ENCODE results near the gene MAPK14.

The MAPK14 gene

GRCh38 chr6:36033935-36034334 is 6.3 kb downstream of the MAPK14 start:
- Histone ChIP-seq H3K9ac (no peak overlapping the region), H3K27ac (no peak overlapping the region), H3K9me3 (ENCODE audit: control insufficient read depth, low read length) (no peaks in the 10 kb centered on the region), H3K4me1 (peaks cover 7% of the 10 kb centered on the region), H3K79me2 (peaks cover 62% of the 10 kb centered on the region), H3K4me2 (ENCODE audit: low read length) (no peak overlapping the region), H2AFZ (no peak overlapping the region), H3K27me3 (ENCODE audit: control insufficient read depth, insufficient read depth, low read length) (no peaks in the 10 kb centered on the region), H3K4me3 (ENCODE audit: low read depth, low read length) (no peak overlapping the region), H3K36me3 (ENCODE audit: control insufficient read depth, insufficient read depth, low read length) (no peaks in the 10 kb centered on the region)
- TF ChIP-seq CTCF (IDR thresholded peaks at IDR 0.05): no peak

DNA sequence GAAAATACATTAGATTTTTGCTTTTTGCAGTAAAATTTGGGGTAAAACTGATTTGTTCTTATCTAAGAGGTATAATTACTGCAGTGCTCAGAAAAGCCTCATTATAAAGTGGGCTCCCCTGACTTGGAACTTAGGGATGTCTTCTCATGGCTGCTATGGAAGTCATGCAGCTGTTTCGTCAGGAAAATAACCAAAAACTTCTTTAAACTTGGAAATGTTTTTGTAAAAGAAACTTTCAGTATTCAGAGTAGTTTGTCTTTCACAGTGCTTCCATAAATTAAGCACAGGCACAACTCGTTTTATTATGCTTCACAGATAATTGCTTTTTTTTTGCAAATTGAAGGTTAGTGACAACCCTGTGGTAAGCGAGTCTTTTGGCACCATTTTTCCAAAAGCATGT is 6.8 kb downstream of the MAPK14 start:
- Histone ChIP-seq H3K27ac (no peak overlapping the region), H3K4me1 (peaks cover 6% of the 10 kb centered on the region), H3K27me3 (ENCODE audit: control insufficient read depth, insufficient read depth, low read length) (no peaks in the 10 kb centered on the region), H3K9me3 (ENCODE audit: control insufficient read depth, low read length) (no peaks in the 10 kb centered on the region), H3K4me2 (ENCODE audit: low read length) (no peak overlapping the region), H2AFZ (no peak overlapping the region), H3K36me3 (ENCODE audit: control insufficient read depth, insufficient read depth, low read length) (no peaks in the 10 kb centered on the region), H3K9ac (no peak overlapping the region), H3K79me2 (peaks cover 62% of the 10 kb centered on the region), H3K4me3 (ENCODE audit: low read depth, low read length) (no peak overlapping the region)
- no peak for TF ChIP-seq CTCF (IDR thresholded peaks at IDR 0.05)

DNA sequence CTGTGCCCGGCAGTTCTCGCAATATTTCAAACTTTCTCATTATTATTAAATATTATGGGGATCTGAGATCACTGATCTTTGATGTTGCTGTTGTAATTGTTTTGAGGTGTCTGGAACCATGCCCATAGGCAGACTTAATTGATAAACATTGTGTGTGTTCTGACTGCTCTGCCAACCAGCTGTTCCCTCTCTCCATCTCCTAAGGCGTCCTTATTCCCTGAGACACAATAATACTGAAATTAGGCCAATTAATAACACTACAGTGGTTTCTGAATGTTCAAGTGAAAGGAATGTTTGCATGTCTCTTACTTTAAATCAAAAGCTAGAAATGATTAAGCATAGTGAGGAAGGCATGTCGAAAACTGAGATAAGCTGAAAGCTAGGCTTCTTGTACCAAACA is 7.6 kb downstream of the MAPK14 start:
- no peak overlapping the region for H3K9ac ChIP-seq
- H3K36me3 ChIP-seq (ENCODE audit: control insufficient read depth, insufficient read depth, low read length): no peaks in the 10 kb centered on the region
- TF ChIP-seq CTCF (IDR thresholded peaks at IDR 0.05): no peak
- peaks cover 8% of the 10 kb centered on the region for H3K4me1 ChIP-seq
- H3K27me3 ChIP-seq (ENCODE audit: control insufficient read depth, insufficient read depth, low read length): no peaks in the 10 kb centered on the region
- H3K9me3 ChIP-seq (ENCODE audit: control insufficient read depth, low read length): no peaks in the 10 kb centered on the region
- no peak overlapping the region for H3K27ac ChIP-seq
- peaks cover 65% of the 10 kb centered on the region for H3K79me2 ChIP-seq
- no peak overlapping the region for H3K4me2 ChIP-seq (ENCODE audit: low read length)
- H2AFZ ChIP-seq: no peak overlapping the region
- no peak overlapping the region for H3K4me3 ChIP-seq (ENCODE audit: low read depth, low read length)

- Histone ChIP-seq H3K36me3 (ENCODE audit: control insufficient read depth, insufficient read depth, low read length) (no peaks in the 10 kb centered on the region), H3K27ac (no peak overlapping the region), H3K79me2 (peaks cover 58% of the 10 kb centered on the region), H3K4me1 (peaks cover 9% of the 10 kb centered on the region), H3K9me3 (ENCODE audit: control insufficient read depth, low read length) (no peaks in the 10 kb centered on the region), H3K4me3 (ENCODE audit: low read depth, low read length) (no peak overlapping the region), H2AFZ (no peak overlapping the region), H3K9ac (no peak overlapping the region), H3K4me2 (ENCODE audit: low read length) (no peak overlapping the region), H3K27me3 (ENCODE audit: control insufficient read depth, insufficient read depth, low read length) (no peaks in the 10 kb centered on the region)
- no peak for TF ChIP-seq CTCF (IDR thresholded peaks at IDR 0.05)
Measured at GRCh38 chr6:36038120-36038876, 10.7 kb downstream of the MAPK14 start.

GRCh38 chr6:36039112-36039511 is 11.5 kb downstream of the MAPK14 start:
- H2AFZ ChIP-seq: no peak overlapping the region
- peaks cover 9% of the 10 kb centered on the region for H3K4me1 ChIP-seq
- H3K27me3 ChIP-seq (ENCODE audit: control insufficient read depth, insufficient read depth, low read length): no peaks in the 10 kb centered on the region
- no peak overlapping the region for H3K4me3 ChIP-seq (ENCODE audit: low read depth, low read length)
- peaks cover 51% of the 10 kb centered on the region for H3K79me2 ChIP-seq
- H3K9ac ChIP-seq: no peak overlapping the region
- H3K4me2 ChIP-seq (ENCODE audit: low read length): no peak overlapping the region
- TF ChIP-seq CTCF (IDR thresholded peaks at IDR 0.05): no peak
- H3K9me3 ChIP-seq (ENCODE audit: control insufficient read depth, low read length): no peaks in the 10 kb centered on the region
- H3K36me3 ChIP-seq (ENCODE audit: control insufficient read depth, insufficient read depth, low read length): no peaks in the 10 kb centered on the region
- no peak overlapping the region for H3K27ac ChIP-seq

Measured in parathyroid adenoma (tissue), 2 donors.